Hematopoietic multipotent progenitor cell treated with erythropoietin and hydrocortisone succinate and interleukin-3 and kit ligand, for 8 days (in vitro differentiated cells): ENCODE measurements around the gene CRYAA.

ENCODE experiments used
- DNase-seq: peaks from one replicate; pipeline ENCODE4 v3.0.0-alpha.2; 2015

The CRYAA gene

DNA sequence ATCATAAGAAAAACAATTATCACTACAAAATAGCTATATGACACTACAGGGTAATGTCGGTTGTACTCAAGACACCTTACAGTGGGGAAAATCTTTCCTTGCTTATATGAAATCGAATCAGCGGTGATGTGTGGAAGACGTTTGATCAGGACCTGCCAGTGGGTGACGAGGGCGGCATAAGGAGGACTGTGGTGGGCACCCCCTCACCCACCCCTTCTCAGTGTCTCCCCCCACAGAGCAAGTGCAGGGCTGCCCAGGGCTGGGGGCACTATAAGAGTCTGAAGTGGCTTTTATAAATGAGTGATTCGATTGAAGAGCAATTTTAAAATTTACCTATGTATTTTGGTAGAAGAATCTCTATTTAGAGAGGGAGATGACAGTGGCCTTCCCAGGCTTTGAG is 35.8 kb downstream of the CRYAA start:
- DNase-seq, result no peak

- DNase-seq, result no peak
These were observed 37.6 kb downstream of the CRYAA start for GRCh38 chr21:43206231-43207042.

- no peak for DNase-seq
These were observed 38.2 kb downstream of the CRYAA start for GRCh38 chr21:43207043-43207315.

DNA sequence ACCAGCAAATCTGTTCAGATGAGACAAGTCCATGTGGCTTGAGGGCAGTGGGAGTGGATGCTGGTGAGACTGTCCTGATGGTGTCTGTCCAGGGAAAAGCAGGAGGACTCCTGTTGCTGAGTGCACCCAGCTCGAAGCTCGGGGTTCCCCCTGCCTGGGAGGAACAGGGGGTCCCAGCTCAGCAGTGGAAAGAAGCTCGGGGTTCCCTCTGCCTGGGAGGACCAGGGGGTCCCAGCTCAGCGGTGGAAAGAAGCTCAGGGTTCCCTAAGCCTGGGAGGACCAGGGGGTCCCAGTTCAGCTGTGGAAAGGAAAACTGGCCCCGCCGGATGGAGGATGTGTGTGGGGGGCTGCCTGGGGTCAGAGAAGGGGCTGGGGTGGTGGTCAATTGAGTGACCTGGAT is 39.1 kb downstream of the CRYAA start:
- no peak for DNase-seq

GRCh38 chr21:43208561-43209332 is 39.9 kb downstream of the CRYAA start:
- DNase-seq, result no peak

- no peak for DNase-seq
These were observed 41.0 kb downstream of the CRYAA start for GRCh38 chr21:43209575-43210453.

- no peak for DNase-seq
These were observed 41.8 kb downstream of the CRYAA start for GRCh38 chr21:43210454-43211071.

GRCh38 chr21:43211072-43211759 is 42.4 kb downstream of the CRYAA start:
- no peak for DNase-seq

GRCh38 chr21:43211760-43212115 is 42.9 kb downstream of the CRYAA start:
- DNase-seq, result no peak
